IMR-90 (cell line): Measurements from ENCODE around the gene CDK8. TPM values are rescaled to one million over a fixed set of nuclear protein-coding genes. Genes with fewer than 3 reads are reported as not detected.
A peak's percentile ranks its signal among the peaks of the same experiment; 100 is the strongest.

Experiments
- ATAC-seq: fragments of 200-7000 bp; cut with Tn5 transposase; 2 replicates; pipeline ENCODE4 v1.9.1; 2020; ENCODE audit warnings: low read depth, mild to moderate bottlenecking, moderate library complexity
- BruUV-seq: library from RNA; stranded (reverse); fragments of 400-500 nt; replicated peaks from 2 replicates; lab custom pipeline; 2021; lab: Mats Ljungman, UMichigan
- CTCF ChIA-PET: fragments of 300-600 bp; formaldehyde crosslinking; extraction: SDS; loops from one replicate; lab custom pipeline; 2021; ENCODE audit warnings: antibody characterized with exemption; lab: Yijun Ruan, JAX
- POLR2A ChIA-PET: fragments of 300-600 bp; sonication (Branson Sonifier 250); formaldehyde crosslinking; loops from one replicate; lab custom pipeline; 2022; ENCODE audit warnings: antibody characterized with exemption; ENCODE audit not compliant: unreplicated experiment; lab: Charles Lee
- DNase-seq: peaks from one replicate; pipeline ENCODE4 v3.0.0; 2013
- H2AFZ ChIP-seq: replicated peaks from 2 replicates; pipeline ENCODE3; 2013; ENCODE audit warnings: low read length, mild to moderate bottlenecking; ENCODE audit not compliant: poor library complexity
- H2AK5ac ChIP-seq: 2 replicates; pipeline ENCODE4 v1.6.1; 2013; ENCODE audit warnings: low read depth, low read length, inconsistent platforms
- H2AK9ac ChIP-seq: replicated peaks from 2 replicates; pipeline ENCODE3; 2013; ENCODE audit warnings: mild to moderate bottlenecking, low read depth, low read length, moderate library complexity; ENCODE audit not compliant: poor library complexity
- H2BK120ac ChIP-seq: 2 replicates; pipeline ENCODE4 v1.6.1; 2013; ENCODE audit warnings: low read depth, low read length, inconsistent platforms
- H2BK15ac ChIP-seq: 3 replicates; pipeline ENCODE4 v1.6.1; 2013; ENCODE audit warnings: low read depth, low read length, inconsistent platforms
- H2BK20ac ChIP-seq: 2 replicates; pipeline ENCODE4 v1.6.1; 2013; ENCODE audit warnings: low read depth, mild to moderate bottlenecking, inconsistent platforms, low read length, moderate library complexity
- H2BK5ac ChIP-seq: 2 replicates; pipeline ENCODE4 v1.6.1; 2013; ENCODE audit warnings: mild to moderate bottlenecking, low read depth, low read length, inconsistent platforms; ENCODE audit not compliant: poor library complexity, severe bottlenecking
- H3K14ac ChIP-seq: replicated peaks from 2 replicates; pipeline ENCODE4 v1.6.1; 2013; ENCODE audit warnings: low read depth, low read length, inconsistent platforms
- H3K18ac ChIP-seq: 2 replicates; pipeline ENCODE4 v1.6.1; 2013; ENCODE audit warnings: low read depth, low read length, control low read depth
- H3K23ac ChIP-seq: 2 replicates; pipeline ENCODE4 v1.6.1; 2013; ENCODE audit warnings: low read depth, low read length, inconsistent platforms
- H3K27ac ChIP-seq: 2 replicates; pipeline ENCODE4 v1.5.1; 2013; ENCODE audit warnings: mild to moderate bottlenecking, control low read depth, low read length; ENCODE audit not compliant: insufficient read depth
- H3K27me3 ChIP-seq: 2 replicates; pipeline ENCODE4 v1.6.1; 2013; ENCODE audit warnings: low read length; ENCODE audit not compliant: control insufficient read depth, insufficient read depth
- H3K36me3 ChIP-seq: 2 replicates; pipeline ENCODE4 v1.6.1; 2013; ENCODE audit warnings: low read length, mixed read lengths; ENCODE audit not compliant: control insufficient read depth, insufficient read depth
- H3K4ac ChIP-seq: 2 replicates; pipeline ENCODE4 v1.6.1; 2013; ENCODE audit warnings: low read depth, low read length, inconsistent platforms
- H3K4me1 ChIP-seq: 2 replicates; pipeline ENCODE4 v1.6.1; 2013; ENCODE audit warnings: low read length, mixed read lengths; ENCODE audit not compliant: control insufficient read depth, insufficient read depth
- H3K4me2 ChIP-seq: 2 replicates; pipeline ENCODE4 v1.6.1; 2013; ENCODE audit warnings: low read depth, mild to moderate bottlenecking, control low read depth, low read length, moderate library complexity
- H3K4me3 ChIP-seq: 2 replicates; pipeline ENCODE4 v1.5.1; 2013; ENCODE audit warnings: low read depth, mild to moderate bottlenecking, control low read depth, low read length, moderate library complexity; ENCODE audit not compliant: insufficient read depth
- H3K56ac ChIP-seq: 2 replicates; pipeline ENCODE4 v1.6.1; 2013; ENCODE audit warnings: low read length, inconsistent platforms; ENCODE audit not compliant: insufficient read depth; ENCODE audit errors: extremely low read depth
- H3K79me1 ChIP-seq, 2 experiments: 2 replicates each; pipeline ENCODE4 v1.6.1; 2013; ENCODE audit warnings: low read length in 2 of 2, inconsistent platforms in 1 of 2, low read depth in 1 of 2
- H3K9ac ChIP-seq: 2 replicates; pipeline ENCODE4 v1.6.1; 2013; ENCODE audit warnings: low read depth, low read length, control low read depth
- H3K9me1 ChIP-seq: 2 replicates; pipeline ENCODE4 v1.6.1; 2013; ENCODE audit warnings: low read length, inconsistent platforms; ENCODE audit not compliant: insufficient read depth
- H3K9me3 ChIP-seq: 2 replicates; pipeline ENCODE4 v1.6.1; 2013; ENCODE audit warnings: low read length; ENCODE audit not compliant: control insufficient read depth, insufficient read depth
- H4K20me1 ChIP-seq: 2 replicates; pipeline ENCODE4 v1.6.1; 2013; ENCODE audit warnings: low read length, inconsistent platforms; ENCODE audit not compliant: insufficient read depth
- H4K5ac ChIP-seq: 2 replicates; pipeline ENCODE4 v1.6.1; 2013; ENCODE audit warnings: mild to moderate bottlenecking, low read depth, low read length, control low read depth
- H4K8ac ChIP-seq, 2 experiments: 2 replicates each; pipeline ENCODE4 v1.6.1; 2013; ENCODE audit warnings: low read depth in 2 of 2, low read length in 2 of 2, control low read depth in 1 of 2, inconsistent platforms in 1 of 2
- H4K91ac ChIP-seq: 2 replicates; pipeline ENCODE4 v1.6.1; 2013; ENCODE audit warnings: low read depth, low read length, inconsistent platforms; ENCODE audit not compliant: insufficient read depth
- MXI1 ChIP-seq: IDR thresholded peaks from 2 replicates; pipeline ENCODE4 v1.6.1; 2012; ENCODE audit warnings: low read depth, mild to moderate bottlenecking, low read length, moderate library complexity, borderline replicate concordance
- NFE2L2 ChIP-seq: fragments of 150-350 bp; IDR thresholded peaks from 2 replicates; pipeline ENCODE4 v1.6.1; 2016; ENCODE audit warnings: low read depth, mild to moderate bottlenecking, low read length
- WGBS, 2 experiments: methylation state at CpG; one replicate each; pipeline versions ENCODE4 v1.1.5 to v1.1.7; 2013; ENCODE audit warnings: missing lambda C conversion rate in 2 of 2; ENCODE audit not compliant: insufficient read length in 1 of 2; ENCODE audit errors: extremely low coverage in 2 of 2; 5-methylcytosine and 5-hydroxymethylcytosine counted together
- dilution Hi-C: fragments of 300-500 bp; cut with HindIII; formaldehyde crosslinking; loops from one replicate; pipeline ENCODE4 v1.14.3; 2018; ENCODE audit warnings: low sequenced_read_pairs; ENCODE audit not compliant: unreplicated experiment
- in situ Hi-C: fragments of 300-500 bp; cut with MboI; formaldehyde crosslinking; loops from 3 replicates; pipeline ENCODE4 v1.14.3; 2019; ENCODE audit warnings: low sequenced_read_pairs, inconsistent platforms, mixed read lengths
- intact Hi-C: fragments of 100-400 bp; cut with micrococcal nuclease; formaldehyde crosslinking; loops from 2 replicates; pipeline ENCODE4 v1.10.0; 2022
- microRNA-seq, 2 experiments: library from miRNA; stranded (forward) in 1 of 2; unstranded in 1 of 2; fragments of 10-50 nt in 1 of 2; fragments of <30 nt in 1 of 2; gene quantifications in 1 of 2; microRNA quantifications in 1 of 2; one replicate each; pipeline versions ENCODE3 to v1.1.0; 2013 to 2020; ENCODE audit not compliant: insufficient read depth in 1 of 2, insufficient read length in 1 of 2, unreplicated experiment in 1 of 2
- polyA plus RNA-seq, 3 experiments: library from polyadenylated mRNA; depleted of rRNA; stranded (reverse); fragments of >200 nt; gene quantifications; 2 replicates each; pipeline ENCODE4 v1.2.3, GENCODE V29; 2012; ENCODE audit warnings: low replicate concordance in 1 of 3
- small RNA-seq, 5 experiments: library from RNA; depleted of rRNA; stranded (forward); fragments of <200 nt; gene quantifications; one replicate each; pipeline ENCODE3, GENCODE V24; 2012
- total RNA-seq: library from RNA; depleted of rRNA; stranded (reverse); fragments of >200 nt; gene quantifications from 2 replicates; pipeline ENCODE4 v1.2.3, GENCODE V29; 2012; rRNA removed

CDK8 gene
- total and polyA plus RNA-seq, 2 of the 4 experiments (the other 2 are of a cell fraction), result 15.4 to 19.0 TPM

- in situ Hi-C loops (no loop called here), intact Hi-C loops (no loop called here), dilution Hi-C loops (no loop called here)
- no peaks in the 10 kb centered on the region for H3K9me1 ChIP-seq
- no peak overlapping the region for H2BK5ac ChIP-seq
- no peaks in the 10 kb centered on the region for H3K4me1 ChIP-seq
- peaks cover 4% of the 10 kb centered on the region; the same call in 1 of the 2 replicates for H3K27me3 ChIP-seq
- H3K4me3 ChIP-seq, result no peak overlapping the region
- no peak overlapping the region for H3K18ac ChIP-seq
- ChIA-PET CTCF (no interaction called here), POLR2A (no interaction called here)
- WGBS, 2 experiments, result no CpG with 5 or more reads among the region's 2 CpGs
- H3K23ac ChIP-seq, result no peak overlapping the region
- H4K20me1 ChIP-seq, result no peaks in the 10 kb centered on the region
- H3K9me3 ChIP-seq, result peaks cover 9% of the 10 kb centered on the region
- BruUV-seq, result no TSS peak
- H2BK120ac ChIP-seq, result no peak overlapping the region
- H3K4ac ChIP-seq, result no peak overlapping the region
- no peak overlapping the region for H4K91ac ChIP-seq
- no peak overlapping the region for H2AFZ ChIP-seq
- no peaks in the 10 kb centered on the region for H3K36me3 ChIP-seq
- H3K14ac ChIP-seq, result no peak overlapping the region
- no peak overlapping the region for H3K4me2 ChIP-seq
- no peak overlapping the region for H2AK9ac ChIP-seq
- H2BK15ac ChIP-seq, result no peak overlapping the region
- no peaks in the 10 kb centered on the region for H3K79me1 ChIP-seq
- DNase-seq, result peak; percentile 7
- no peak overlapping the region for H3K9ac ChIP-seq
- H3K27ac ChIP-seq, result no peak overlapping the region
- no peak overlapping the region for H2BK20ac ChIP-seq
- no peak overlapping the region for H4K8ac ChIP-seq
- no peak overlapping the region for H3K56ac ChIP-seq
- no peak for ATAC-seq
- H2AK5ac ChIP-seq, result no peak overlapping the region
- TF ChIP-seq NFE2L2 (no peak), MXI1 (no peak)
- H4K5ac ChIP-seq, result no peak overlapping the region
Measured at GRCh38 chr13:26449063-26449848, 195.3 kb downstream of the CDK8 start.

Small RNA genes lying within 50 kb of the gene (microRNA-seq; reads per million reads assigned to microRNA genes)
- gene RF02271 (ENCODE audit: insufficient read depth, insufficient read length), result not detected

Small RNA genes lying within 50 kb of the gene (small RNA-seq; reads per million reads assigned to genes)
- 0 reads per million in 5 experiments for gene RF02271

Other genes starting within 250 kb of the CDK8 start
- gene SHISA2, start 202.1 kb upstream of the CDK8 start, total RNA-seq, result under 0.01 TPM in 1 of 2 replicates, not detected in the other
- not detected in 2 replicates for gene SHISA2, start 202.1 kb upstream of the CDK8 start, polyA plus RNA-seq (2012; rRNA removed)
- gene RNF6, start 31.8 kb upstream of the CDK8 start, total RNA-seq, result 33.3 and 51.1 TPM in 2 replicates
- gene RNF6, start 31.8 kb upstream of the CDK8 start, polyA plus RNA-seq (2012; rRNA removed), result 19.7 and 22.9 TPM in 2 replicates